Neural crest cell (in vitro differentiated cells): ENCODE results near the gene NELFCD. TPM values are rescaled to one million over a fixed set of nuclear protein-coding genes. Genes with fewer than 3 reads are reported as not detected.

Experiments
- DNase-seq: peaks from one replicate; pipeline ENCODE4 v3.0.0; 2021; ENCODE audit warnings: low read depth, mixed read lengths, low spot score
- H3K27ac Mint-ChIP-seq: one replicate; pipeline ENCODE4 v1.8.0; 2021; ENCODE audit warnings: mild to moderate bottlenecking, mixed read lengths; ENCODE audit not compliant: unreplicated experiment
- H3K27me3 Mint-ChIP-seq: 2 replicates; pipeline ENCODE4 v1.8.0; 2021; ENCODE audit warnings: low read depth, mild to moderate bottlenecking, mixed read lengths
- H3K36me3 Mint-ChIP-seq: 2 replicates; pipeline ENCODE4 v1.8.0; 2021; ENCODE audit warnings: low read depth, mild to moderate bottlenecking, mixed read lengths
- H3K4me1 Mint-ChIP-seq: 2 replicates; pipeline ENCODE4 v1.8.0; 2021; ENCODE audit warnings: mixed read lengths
- H3K4me3 Mint-ChIP-seq: one replicate; pipeline ENCODE4 v1.8.0; 2021; ENCODE audit warnings: mild to moderate bottlenecking, mixed read lengths
- H3K9me3 Mint-ChIP-seq: 2 replicates; pipeline ENCODE4 v1.8.0; 2021; ENCODE audit warnings: mixed read lengths
- total RNA-seq: library from RNA; stranded (reverse); gene quantifications from 2 replicates; pipeline ENCODE4 v1.2.1, GENCODE V29; 2021
- TF ChIP-seq, protein P1 (sequence below): fragments of 200-600 bp; sonication (generic); conservative IDR thresholded peaks from 2 replicates; pipeline ENCODE4 v1.5.0; 2021; ENCODE audit warnings: antibody characterized with exemption, mild to moderate bottlenecking

NELFCD gene
- total RNA-seq, 1 donor from 2014 or later: 117 TPM

DNA sequence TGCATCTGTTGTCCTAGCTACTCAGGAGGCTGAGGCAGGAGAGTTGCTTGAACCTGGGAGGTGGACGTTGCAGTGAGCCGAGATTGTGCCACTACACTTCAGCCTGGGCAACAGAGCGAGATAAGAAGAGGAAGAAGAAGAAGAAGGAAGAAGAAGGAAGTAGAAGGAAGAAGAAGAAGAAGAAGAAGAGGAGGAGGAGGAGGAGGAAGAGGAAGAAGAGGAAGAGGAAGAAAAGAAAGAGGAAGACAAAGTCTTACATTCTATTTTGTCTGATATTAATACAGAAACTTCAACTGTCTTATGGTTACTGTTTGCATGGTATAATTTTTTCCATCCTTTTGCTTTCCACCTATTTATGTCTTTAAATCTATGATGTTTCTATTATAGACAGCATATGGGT lies 7.2 kb upstream of the NELFCD start:
- Mint-ChIP-seq H3K9me3 (peaks cover 8% of the 10 kb centered on the region), H3K4me1 (peaks cover 4% of the 10 kb centered on the region), H3K27ac (no peak overlapping the region), H3K4me3 (no peak overlapping the region), H3K27me3 (no peaks in the 10 kb centered on the region), H3K36me3 (peaks cover 3% of the 10 kb centered on the region)
- TF ChIP-seq, protein P1, sequence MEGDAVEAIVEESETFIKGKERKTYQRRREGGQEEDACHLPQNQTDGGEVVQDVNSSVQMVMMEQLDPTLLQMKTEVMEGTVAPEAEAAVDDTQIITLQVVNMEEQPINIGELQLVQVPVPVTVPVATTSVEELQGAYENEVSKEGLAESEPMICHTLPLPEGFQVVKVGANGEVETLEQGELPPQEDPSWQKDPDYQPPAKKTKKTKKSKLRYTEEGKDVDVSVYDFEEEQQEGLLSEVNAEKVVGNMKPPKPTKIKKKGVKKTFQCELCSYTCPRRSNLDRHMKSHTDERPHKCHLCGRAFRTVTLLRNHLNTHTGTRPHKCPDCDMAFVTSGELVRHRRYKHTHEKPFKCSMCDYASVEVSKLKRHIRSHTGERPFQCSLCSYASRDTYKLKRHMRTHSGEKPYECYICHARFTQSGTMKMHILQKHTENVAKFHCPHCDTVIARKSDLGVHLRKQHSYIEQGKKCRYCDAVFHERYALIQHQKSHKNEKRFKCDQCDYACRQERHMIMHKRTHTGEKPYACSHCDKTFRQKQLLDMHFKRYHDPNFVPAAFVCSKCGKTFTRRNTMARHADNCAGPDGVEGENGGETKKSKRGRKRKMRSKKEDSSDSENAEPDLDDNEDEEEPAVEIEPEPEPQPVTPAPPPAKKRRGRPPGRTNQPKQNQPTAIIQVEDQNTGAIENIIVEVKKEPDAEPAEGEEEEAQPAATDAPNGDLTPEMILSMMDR: no peak
- no peak for DNase-seq

- H3K4me3 Mint-ChIP-seq: no peak overlapping the region
- peaks cover 4% of the 10 kb centered on the region for H3K9me3 Mint-ChIP-seq
- no peaks in the 10 kb centered on the region for H3K36me3 Mint-ChIP-seq
- peaks cover 4% of the 10 kb centered on the region for H3K4me1 Mint-ChIP-seq
- DNase-seq: no peak
- H3K27ac Mint-ChIP-seq: no peak overlapping the region
- TF ChIP-seq, protein P1: no peak
- no peaks in the 10 kb centered on the region for H3K27me3 Mint-ChIP-seq
Observed at GRCh38 chr20:58975353-58975752, 5.7 kb upstream of the NELFCD start.

GRCh38 chr20:58976061-58976730 lies 4.9 kb upstream of the NELFCD start:
- no peaks in the 10 kb centered on the region for H3K36me3 Mint-ChIP-seq
- H3K4me1 Mint-ChIP-seq: peaks cover 4% of the 10 kb centered on the region
- TF ChIP-seq, protein P1: no peak
- no peak for DNase-seq
- no peaks in the 10 kb centered on the region for H3K27me3 Mint-ChIP-seq
- H3K27ac Mint-ChIP-seq: no peak overlapping the region
- H3K4me3 Mint-ChIP-seq: peak overlapping the region; percentile 36
- H3K9me3 Mint-ChIP-seq: peaks cover 4% of the 10 kb centered on the region

- H3K27me3 Mint-ChIP-seq: no peaks in the 10 kb centered on the region
- peaks cover 5% of the 10 kb centered on the region for H3K36me3 Mint-ChIP-seq
- H3K4me3 Mint-ChIP-seq: peak overlapping the region; percentile 84
- TF ChIP-seq, protein P1: no peak
- H3K27ac Mint-ChIP-seq: peak overlapping the region; percentile 38
- no peak for DNase-seq
- H3K4me1 Mint-ChIP-seq: peaks cover 12% of the 10 kb centered on the region
- peaks cover 4% of the 10 kb centered on the region for H3K9me3 Mint-ChIP-seq
Observed at GRCh38 chr20:58978351-58979190, 2.5 kb upstream of the NELFCD start.

DNA sequence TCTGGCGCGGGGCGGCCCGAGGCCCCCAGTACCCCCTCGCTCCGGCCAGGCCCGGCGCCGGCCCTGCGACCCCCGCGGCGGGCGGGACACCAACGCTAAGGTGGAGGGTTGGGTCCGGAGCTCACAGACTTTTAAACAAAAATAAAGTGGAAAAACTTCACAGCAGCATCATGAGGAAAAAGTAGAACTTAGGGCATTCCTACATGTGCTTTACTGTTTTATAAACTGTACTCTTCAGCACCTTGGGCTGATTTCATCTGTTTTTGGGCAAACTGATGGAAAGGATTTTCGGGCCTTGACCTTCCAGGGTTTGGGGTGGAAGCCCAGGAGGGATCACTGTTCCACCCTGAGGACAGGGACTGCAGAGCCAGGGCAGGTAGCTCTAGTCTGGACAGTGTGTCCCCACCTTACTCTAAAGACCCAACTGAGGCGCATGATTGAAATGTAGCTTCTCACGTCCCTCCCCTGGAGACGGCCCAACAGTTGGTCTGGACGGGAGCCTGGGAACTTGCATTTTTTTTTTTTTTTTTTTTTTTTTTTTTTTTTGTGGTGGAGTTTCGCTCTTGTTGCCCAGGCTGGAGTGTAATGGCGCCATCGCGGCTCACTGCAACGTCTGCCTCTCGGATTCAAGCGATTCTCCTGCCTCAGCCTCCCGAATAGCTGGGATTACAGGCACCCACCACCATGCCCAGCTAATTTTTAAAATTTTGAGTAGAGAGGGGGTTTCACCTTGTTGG lies 740 bp downstream of the NELFCD start:
- Mint-ChIP-seq H3K4me3 (peak overlapping the region; percentile 94), H3K27me3 (no peaks in the 10 kb centered on the region), H3K27ac (peak overlapping the region; percentile 77), H3K4me1 (peaks cover 27% of the 10 kb centered on the region), H3K9me3 (no peaks in the 10 kb centered on the region), H3K36me3 (peaks cover 8% of the 10 kb centered on the region)
- TF ChIP-seq, protein P1: no peak
- DNase-seq: no peak
